ENCODE measurements around the gene SPTB.

SPTB gene

DNA sequence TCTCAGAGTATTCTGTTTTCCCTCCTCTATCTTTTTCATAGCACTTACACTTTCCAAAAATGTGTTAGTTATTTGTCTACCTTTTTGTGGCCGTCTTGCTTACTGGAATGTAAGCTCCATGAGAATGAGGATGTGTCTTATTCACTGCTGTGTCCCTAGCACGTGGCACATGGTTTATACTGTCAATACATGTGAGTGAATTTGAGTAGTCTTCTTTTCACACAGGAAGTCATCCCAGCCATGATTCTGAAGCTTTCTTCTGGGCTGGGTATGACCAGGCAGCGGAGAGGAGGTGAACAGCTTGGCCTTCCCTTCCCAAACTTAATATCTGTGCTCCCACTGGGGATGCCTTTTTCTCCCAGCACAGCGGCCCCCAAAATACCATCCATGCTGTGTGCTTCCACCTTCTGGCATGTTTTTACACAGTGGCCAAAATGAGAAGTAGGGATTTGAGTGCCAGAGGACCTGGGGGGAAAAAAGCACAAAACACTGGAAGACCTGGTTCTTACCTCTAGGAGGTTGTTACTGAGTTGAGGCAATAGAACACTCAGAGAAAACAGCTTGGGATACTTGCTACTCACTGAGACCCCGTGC, 165.2 kb downstream of the SPTB start:
- Histone ChIP-seq H3K27ac (peak overlapping the region; percentile 86), H3K4me1 (ENCODE audit: control insufficient read depth in 1 of 2, insufficient read depth in 1 of 2, low read depth in 1 of 2, low read length in 1 of 2) (peaks cover 100% of the 10 kb centered on the region in 2 experiments), H3K27me3 (no peaks in the 10 kb centered on the region), H3K36me3 (peaks cover 13% of the 10 kb centered on the region), H3K4me3 (ENCODE audit: low read depth in 1 of 2, low read length in 1 of 2) (peak overlapping the region in 1 of 2 experiments; percentile 33), H3K9me3 (no peaks in the 10 kb centered on the region)
- TF ChIP-seq, protein P1, sequence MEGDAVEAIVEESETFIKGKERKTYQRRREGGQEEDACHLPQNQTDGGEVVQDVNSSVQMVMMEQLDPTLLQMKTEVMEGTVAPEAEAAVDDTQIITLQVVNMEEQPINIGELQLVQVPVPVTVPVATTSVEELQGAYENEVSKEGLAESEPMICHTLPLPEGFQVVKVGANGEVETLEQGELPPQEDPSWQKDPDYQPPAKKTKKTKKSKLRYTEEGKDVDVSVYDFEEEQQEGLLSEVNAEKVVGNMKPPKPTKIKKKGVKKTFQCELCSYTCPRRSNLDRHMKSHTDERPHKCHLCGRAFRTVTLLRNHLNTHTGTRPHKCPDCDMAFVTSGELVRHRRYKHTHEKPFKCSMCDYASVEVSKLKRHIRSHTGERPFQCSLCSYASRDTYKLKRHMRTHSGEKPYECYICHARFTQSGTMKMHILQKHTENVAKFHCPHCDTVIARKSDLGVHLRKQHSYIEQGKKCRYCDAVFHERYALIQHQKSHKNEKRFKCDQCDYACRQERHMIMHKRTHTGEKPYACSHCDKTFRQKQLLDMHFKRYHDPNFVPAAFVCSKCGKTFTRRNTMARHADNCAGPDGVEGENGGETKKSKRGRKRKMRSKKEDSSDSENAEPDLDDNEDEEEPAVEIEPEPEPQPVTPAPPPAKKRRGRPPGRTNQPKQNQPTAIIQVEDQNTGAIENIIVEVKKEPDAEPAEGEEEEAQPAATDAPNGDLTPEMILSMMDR (IDR thresholded peaks at IDR 0.05) = no peak

DNA sequence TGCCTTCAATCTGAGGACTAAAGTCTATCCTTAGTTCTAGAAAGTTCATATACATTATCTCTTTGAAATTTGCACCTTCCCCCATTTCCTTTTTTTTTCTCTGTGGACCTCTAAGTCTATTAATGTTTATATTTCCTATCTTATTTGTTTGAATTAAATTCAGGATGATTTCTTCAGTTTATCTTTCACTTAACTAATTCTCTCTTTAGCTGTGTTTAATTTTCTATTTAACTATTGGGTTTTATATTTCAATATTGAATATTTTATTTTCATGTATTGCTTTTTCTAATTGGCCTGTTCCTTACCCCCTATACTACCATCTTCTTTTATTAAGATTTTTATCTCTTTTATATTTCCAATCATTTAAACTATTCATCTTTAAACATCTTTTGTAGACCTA, 166.0 kb downstream of the SPTB start:
- TF ChIP-seq, protein P1 (IDR thresholded peaks at IDR 0.05) = no peak
- peaks cover 7% of the 10 kb centered on the region for H3K36me3 ChIP-seq
- no peaks in the 10 kb centered on the region for H3K9me3 ChIP-seq
- H3K27ac ChIP-seq = peak overlapping the region; percentile 86
- H3K27me3 ChIP-seq = no peaks in the 10 kb centered on the region
- H3K4me1 ChIP-seq (ENCODE audit: control insufficient read depth in 1 of 2, insufficient read depth in 1 of 2, low read depth in 1 of 2, low read length in 1 of 2) = peaks cover 100% of the 10 kb centered on the region in 2 experiments
- peak overlapping the region in 1 of 2 experiments; percentile 33 for H3K4me3 ChIP-seq (ENCODE audit: low read depth in 1 of 2, low read length in 1 of 2)

- peak overlapping the region; percentile 99 for H3K27ac ChIP-seq
- no peaks in the 10 kb centered on the region for H3K9me3 ChIP-seq
- peaks cover 21% of the 10 kb centered on the region for H3K36me3 ChIP-seq
- no peaks in the 10 kb centered on the region for H3K27me3 ChIP-seq
- TF ChIP-seq, protein P1 (IDR thresholded peaks at IDR 0.05) = no peak
- peak overlapping the region in 1 of 2 experiments; percentile 79 for H3K4me3 ChIP-seq (ENCODE audit: low read depth in 1 of 2, low read length in 1 of 2)
- H3K4me1 ChIP-seq (ENCODE audit: control insufficient read depth in 1 of 2, insufficient read depth in 1 of 2, low read depth in 1 of 2, low read length in 1 of 2) = peaks cover 100% of the 10 kb centered on the region in 2 experiments
Measured at GRCh38 chr14:64711039-64711438, 168.7 kb downstream of the SPTB start.

GRCh38 chr14:64709126-64709525, 170.6 kb downstream of the SPTB start:
- Histone ChIP-seq H3K4me3 (ENCODE audit: low read depth in 1 of 2, low read length in 1 of 2) (peak overlapping the region; percentile 79 to 97), H3K4me1 (ENCODE audit: control insufficient read depth in 1 of 2, insufficient read depth in 1 of 2, low read depth in 1 of 2, low read length in 1 of 2) (peaks cover 89 to 92% of the 10 kb centered on the region in 2 experiments)
- TF ChIP-seq, protein P1 (IDR thresholded peaks at IDR 0.05) = no peak

GRCh38 chr14:64708148-64709004, 171.3 kb downstream of the SPTB start:
- TF ChIP-seq, protein P1 (IDR thresholded peaks at IDR 0.05) = peak; percentile 65
- Histone ChIP-seq H3K4me1 (ENCODE audit: control insufficient read depth in 1 of 2, insufficient read depth in 1 of 2, low read depth in 1 of 2, low read length in 1 of 2) (peaks cover 83 to 91% of the 10 kb centered on the region in 2 experiments), H3K9me3 (no peaks in the 10 kb centered on the region), H3K27ac (peak overlapping the region; percentile 99), H3K36me3 (peaks cover 21% of the 10 kb centered on the region), H3K27me3 (no peaks in the 10 kb centered on the region), H3K4me3 (ENCODE audit: low read depth in 1 of 2, low read length in 1 of 2) (peak overlapping the region; percentile 79 to 97)

More at GRCh38 chr14:64709126-64709525, 170.6 kb downstream of the SPTB start:
- H3K27me3 ChIP-seq = no peaks in the 10 kb centered on the region
- H3K9me3 ChIP-seq = no peaks in the 10 kb centered on the region
- H3K27ac ChIP-seq = peak overlapping the region; percentile 99
- H3K36me3 ChIP-seq = peaks cover 21% of the 10 kb centered on the region
